ENCODE data around the gene BRS3.
"Not testable (repeated sequence)": the region's sequence is repeated elsewhere in the genome, so short reads cannot be mapped to it uniquely, and the experiment has no call there.

The BRS3 gene

DNA sequence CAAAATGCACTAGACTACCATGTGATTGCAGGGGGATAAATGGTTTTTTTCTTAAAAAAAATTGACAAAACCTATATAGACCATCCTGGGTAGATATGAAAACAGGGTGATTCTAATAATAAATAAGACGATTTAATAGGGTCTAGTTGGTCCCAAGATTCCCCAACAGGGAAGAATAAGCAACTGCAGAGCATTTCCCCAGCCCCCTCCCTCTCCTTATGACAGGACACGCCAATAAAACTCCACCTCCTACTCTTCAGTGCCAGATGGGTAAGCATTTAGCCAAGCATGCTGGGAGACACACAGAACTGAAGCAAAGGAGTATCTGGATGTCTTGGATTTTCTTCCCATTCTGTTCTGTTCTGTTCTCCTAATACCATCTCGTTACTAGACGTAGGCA is at the start of gene BRS3:
Gene BRS3, plus strand, starts transcription at position 301 of the 400 bp plus-strand sequence. CDS start 168 bp downstream, outside the sequence.
- DNase-seq (ENCODE audit: low read depth): no peak

DNA sequence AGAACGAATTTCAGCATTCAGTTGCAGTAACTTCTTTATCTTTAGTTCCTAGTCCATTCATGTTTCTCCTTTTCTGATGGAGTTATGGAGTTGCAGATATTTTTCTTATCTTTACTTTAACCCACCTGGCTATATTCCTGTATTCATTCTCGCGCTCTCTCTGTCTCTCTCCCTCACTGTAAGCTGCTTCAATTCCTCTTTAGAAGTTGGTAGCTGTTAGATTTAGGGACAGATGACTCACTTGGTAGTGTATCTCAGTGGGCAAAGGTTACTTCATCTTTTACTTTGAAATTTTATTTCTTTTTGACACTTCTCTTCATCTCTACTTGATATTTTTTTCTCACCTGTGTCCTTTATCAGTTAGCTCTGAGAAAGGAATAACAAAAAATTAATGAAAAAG is 49.6 kb upstream of the BRS3 start:
- DNase-seq (ENCODE audit: low read depth): no peak

DNA sequence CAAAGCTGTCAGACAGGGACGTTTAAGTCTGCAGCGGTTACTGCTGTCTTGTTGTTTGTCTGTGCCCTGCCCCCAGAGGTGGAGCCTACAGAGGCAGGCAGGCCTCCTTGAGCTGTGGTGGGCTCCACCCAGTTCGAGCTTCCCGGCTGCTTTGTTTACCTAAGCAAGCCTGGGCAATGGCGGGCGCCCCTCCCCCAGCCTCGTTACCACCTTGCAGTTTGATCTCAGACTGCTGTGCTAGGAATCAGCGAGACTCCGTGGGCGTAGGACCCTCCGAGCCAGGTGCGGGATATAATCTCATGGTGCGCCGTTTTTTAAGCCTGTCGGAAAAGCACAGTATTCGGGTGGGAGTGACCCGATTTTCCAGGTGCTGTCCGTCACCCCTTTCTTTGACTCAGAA is 42.1 kb upstream of the BRS3 start:
- not testable (repeated sequence) for DNase-seq (ENCODE audit: low read depth)

DNA sequence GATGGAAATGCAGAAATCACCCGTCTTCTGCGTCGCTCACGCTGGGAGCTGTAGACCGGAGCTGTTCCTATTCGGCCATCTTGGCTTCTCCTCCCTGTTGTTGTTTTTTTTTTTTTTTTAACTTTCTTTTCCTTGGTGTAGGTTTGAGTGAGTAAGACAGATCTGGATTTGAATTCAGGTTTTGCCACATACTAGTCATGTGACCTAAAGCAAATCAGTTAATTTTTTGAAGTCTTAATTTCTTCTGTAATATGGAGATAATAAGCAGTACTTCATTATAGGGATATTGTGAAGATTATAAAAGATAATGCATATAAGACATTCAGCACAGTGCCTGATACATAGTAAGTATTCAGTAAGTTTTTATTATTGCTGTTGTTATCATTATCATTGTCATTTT is 41.5 kb upstream of the BRS3 start:
- DNase-seq (ENCODE audit: low read depth): no peak

DNA sequence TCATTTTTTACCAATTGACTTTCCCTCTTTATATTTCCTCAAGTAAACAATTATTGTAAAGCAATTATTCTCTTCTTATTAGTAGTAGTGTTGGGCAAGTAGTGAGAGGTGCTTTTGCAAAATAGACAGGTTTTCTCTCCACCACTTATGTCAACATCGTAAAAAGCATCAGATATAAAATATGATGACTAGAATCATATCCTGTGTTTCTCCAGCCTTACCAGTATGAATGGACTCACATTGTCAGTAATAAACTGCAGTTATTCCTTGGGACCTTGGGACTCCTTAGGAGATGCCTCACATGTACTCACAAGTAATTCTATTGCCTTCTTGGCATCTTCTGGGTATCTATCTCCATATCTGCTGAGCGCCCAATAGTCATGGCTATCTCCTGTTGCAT is 40.4 kb upstream of the BRS3 start:
- DNase-seq (ENCODE audit: low read depth): no peak

DNA sequence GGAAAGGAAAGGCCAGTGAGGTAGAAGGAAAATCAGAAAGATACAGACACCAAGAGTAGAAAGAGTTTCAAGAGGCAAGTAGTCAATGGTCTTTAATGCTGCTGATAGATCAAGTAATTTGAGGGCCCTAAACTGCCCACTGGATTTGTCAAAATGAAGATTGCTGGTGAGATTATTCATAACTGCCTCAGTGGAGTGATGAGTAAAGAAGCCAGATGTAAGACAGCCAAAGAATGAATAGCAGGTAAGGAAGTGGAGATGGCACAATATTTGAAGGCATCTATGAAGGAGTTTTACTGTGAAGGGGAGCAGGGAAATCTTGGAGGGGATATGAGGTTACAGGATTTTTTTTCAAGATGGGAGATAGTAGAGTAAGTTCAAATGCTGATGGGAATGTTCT is 39.8 kb upstream of the BRS3 start:
- no peak for DNase-seq (ENCODE audit: low read depth)

DNA sequence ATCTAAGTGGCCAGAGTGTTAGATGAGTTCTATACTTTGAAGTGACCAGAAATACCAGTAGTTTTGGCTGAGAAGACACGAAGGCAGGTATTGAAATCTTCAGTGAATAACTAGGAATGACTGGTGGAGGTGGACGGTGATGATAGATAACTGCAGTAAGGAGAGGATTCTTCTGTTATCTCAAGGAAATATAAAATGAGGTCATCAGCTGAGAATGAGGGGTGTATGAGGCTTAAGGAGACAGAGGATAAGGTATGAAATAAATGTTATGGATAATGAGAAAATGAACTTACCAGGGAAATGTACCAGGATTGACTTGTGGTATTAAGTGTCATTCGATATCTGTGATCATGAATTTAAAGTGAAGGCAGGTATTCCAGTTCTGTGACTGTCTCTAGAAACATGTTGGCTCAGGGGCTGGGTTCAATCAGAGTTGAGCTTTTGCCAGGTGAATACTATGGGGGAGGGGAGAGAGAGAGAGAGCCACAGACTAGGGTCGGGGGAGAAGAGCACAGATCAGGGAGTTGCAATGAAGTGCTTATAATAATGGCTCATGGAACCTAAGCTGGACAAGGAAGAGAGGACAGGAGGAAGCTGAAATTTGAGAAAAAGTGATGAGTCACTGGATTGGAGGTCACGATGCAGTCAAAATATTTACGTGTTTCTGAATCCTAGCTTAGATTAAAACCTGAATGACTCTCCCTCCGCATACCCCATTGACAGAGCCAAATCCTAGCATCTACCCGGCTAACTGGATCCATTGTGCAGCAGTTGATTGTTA is 37.5 kb upstream of the BRS3 start:
- peak; percentile 47 for DNase-seq (ENCODE audit: low read depth)

DNA sequence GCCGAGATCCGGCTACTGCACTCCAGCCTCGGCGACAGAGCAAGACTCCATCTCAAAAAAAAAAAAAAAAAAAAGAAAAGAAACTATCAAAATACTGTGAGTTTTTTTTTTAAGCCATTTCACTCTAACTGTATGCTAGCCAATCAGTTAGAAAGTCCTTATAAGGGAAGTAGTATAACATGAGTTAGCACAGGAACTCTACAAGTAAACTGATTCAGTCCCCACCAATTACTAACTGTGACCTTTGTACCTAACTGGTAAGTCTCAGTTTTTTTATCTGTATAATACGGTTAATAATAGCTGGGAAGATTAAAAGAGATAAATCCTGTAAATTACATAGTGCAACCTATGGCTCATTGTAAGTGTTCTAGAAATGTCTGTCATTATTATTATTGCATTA is 35.1 kb upstream of the BRS3 start:
- DNase-seq (ENCODE audit: low read depth): no peak

DNA sequence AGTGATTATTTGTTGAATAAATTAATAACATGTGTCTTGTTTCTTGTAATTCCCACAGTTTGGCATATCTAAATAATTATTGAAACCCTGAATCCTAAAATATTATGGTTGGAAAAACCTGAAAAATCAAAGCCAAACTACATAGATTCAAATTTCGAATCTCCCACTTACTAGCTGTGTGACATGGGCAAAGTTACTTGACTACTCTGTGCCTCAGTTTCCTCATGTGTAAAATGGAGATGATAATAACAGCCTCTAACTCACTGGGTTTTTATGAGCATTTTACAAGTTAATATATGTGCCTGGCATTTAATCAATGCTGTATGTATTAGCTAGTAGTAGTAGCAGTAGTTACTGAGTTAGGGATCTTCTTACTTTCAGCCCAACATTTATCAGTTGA is 34.6 kb upstream of the BRS3 start:
- DNase-seq (ENCODE audit: low read depth): no peak

DNA sequence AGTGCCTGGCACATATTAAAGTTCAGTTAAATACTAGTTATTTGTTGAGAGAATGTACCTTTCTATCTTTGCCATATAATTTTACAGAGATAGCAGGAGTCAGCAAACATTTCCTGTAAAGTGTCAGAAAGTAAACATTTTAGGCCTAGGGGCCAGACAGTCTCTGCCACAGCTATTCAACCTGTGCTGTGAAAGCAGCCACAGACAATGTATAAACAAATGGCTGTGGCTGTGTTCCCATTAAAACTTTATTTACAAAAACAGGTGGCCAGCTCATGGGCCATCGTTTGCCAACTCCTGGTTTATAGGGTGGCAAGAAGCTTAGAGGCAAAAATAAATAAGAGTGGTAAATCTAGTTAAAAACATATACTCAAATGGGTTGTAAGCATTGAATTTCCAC is 34.0 kb upstream of the BRS3 start:
- no peak for DNase-seq (ENCODE audit: low read depth)

DNA sequence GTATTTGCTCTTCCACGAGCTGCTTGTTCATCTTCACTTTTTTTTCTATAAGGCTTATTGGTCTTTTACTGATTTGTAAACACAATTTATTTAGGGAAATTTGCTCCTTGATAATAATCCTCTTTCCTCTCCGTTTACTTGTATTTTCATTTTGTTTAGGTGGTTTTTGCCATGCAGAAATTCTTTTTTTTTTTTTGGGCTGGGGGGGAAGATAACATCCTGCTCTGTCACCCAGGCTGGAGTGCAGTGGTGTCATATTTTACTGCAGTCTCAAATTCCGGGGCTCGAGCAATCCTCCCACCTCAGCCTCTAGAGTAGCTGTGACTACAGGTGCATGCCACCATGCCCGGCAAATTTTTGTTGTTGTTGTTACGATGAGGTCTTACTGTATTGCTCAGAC is 31.6 kb upstream of the BRS3 start:
- DNase-seq (ENCODE audit: low read depth): no peak

DNA sequence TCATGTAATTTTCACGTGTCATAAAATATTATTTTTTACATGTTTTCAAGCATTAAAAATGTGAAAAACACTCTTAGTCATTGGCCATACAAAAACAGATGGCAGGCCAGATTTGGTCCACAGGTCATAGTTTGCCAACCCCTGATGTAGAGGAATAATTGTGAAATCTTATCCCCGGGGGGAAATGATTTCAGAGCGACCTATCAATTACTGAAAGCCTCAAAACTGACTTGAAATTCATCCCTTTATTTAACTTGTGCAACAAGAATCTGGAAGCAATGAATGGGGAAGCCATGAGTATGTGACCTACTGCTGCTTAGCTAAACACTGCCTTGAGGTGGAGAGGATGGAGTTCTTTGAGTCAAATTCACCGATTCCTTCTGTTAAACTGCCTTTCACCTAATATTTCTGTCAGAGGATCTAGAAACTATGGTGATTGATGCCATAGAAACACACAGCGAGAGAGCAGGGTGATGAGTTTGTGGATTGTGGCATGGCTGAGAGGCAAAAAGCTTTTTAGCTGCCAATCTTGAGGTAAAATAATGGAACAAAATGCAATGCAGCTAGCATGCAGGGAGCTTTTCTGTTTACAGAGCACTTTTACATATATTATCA is 30.3 kb upstream of the BRS3 start:
- no peak for DNase-seq (ENCODE audit: low read depth)

DNA sequence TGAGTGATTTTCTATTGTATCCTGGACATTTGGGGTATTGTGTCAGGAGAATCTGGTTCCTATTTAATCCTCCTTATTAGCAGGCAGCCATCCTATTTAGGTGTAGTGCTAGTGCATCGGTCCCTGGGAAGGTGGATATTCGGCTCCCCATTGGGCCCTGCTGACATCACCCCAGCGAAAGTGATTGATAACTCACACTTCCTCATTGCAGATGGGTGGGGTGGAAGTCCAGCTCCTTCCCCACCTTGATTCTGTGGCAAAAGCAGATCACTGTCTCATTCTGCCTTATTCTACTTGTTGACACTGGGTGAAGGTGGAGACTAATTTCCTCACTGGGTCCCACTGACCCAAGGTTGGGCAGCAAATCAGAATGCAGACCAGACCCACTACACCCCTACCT is 23.2 kb upstream of the BRS3 start:
- DNase-seq (ENCODE audit: low read depth): no peak

DNA sequence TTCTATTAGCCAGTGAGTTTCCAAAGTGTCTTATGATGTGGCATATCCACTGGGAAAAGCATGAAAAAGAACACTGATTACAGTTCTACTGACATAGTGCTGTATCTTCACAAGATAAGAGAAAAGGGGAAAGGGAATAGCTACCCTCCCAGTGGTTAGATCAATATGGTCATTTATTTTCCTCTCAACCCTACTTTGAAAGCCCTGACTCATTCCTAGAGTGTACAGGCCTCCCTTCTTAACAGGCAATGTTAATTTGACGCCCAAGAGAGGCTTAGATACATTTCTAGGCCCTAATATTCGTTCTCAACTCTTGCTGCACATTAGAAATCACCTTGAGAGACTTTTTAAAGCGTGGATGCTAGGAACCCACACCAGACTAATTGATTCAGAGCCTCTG is 20.4 kb upstream of the BRS3 start:
- DNase-seq (ENCODE audit: low read depth): no peak

DNA sequence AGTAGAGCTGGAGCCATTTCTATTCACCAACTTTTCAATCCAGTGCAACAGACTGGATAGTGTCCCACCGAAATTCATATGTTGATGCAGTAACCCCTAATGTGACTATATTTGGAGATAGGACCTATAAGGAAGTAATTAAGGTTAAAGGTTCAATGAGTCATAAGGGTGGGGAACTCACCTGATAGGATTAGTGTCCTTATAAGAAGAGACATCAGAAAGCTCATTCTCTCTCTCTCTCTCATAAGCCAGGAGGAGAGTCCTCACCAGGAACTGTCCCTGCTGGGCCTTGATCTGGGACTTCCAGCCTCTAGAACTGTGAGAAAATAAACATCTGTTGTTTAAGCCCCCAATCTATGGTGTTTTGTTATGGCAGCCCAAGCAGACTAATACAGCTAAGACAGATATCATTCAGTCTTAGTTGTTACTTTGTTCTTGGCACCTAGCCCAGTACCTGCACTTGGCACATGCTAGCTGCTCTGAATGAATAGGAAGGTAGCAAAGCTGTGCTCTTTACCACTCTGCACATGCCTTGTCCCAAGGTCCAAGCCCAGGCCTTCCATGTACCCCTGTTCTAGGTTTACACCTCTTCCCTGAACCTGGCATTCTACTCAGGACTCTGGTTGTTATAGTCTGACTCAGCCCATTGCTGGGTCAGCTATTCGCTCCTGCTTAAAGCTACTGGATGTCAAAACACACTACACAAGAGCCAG is 19.2 kb upstream of the BRS3 start:
- no peak for DNase-seq (ENCODE audit: low read depth)

DNA sequence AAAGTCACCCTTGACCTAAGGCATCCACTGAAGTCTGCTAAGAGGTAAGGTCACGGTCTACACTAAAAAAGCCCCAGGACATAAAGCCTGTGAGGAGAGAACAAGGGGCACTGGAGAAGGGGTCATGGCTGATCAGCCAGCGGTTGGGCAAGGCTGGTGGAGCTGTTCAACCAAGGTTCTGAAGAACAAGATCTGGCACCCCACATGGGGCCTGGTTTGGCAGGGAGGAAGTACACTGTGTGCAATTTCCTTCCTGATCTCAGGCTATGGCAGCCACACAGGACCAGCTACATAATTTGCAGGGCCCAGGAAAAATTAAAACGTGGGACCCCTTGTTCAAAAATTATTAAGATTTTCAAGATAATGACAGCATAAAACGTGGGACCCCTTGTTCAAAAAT is 14.1 kb upstream of the BRS3 start:
- DNase-seq (ENCODE audit: low read depth): no peak

DNA sequence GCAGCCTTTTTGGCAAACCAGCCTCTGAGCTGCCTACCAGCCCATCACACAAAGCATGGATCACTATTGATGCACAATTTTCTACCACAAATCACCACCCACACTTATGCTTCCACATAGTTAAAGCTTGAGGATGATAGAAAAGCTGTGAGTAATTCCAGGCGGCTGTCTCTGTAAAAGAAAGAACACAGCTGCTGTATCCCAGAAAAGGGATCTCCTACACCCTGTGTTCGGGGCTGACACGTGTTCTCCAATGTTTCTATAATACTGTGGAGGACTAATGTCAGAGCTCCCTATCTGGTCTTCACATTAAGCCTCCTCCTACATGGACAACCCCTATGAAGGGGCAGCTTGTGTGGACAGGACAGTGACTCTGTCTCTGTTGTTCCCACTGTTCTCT is 12.5 kb upstream of the BRS3 start:
- DNase-seq (ENCODE audit: low read depth): no peak

DNA sequence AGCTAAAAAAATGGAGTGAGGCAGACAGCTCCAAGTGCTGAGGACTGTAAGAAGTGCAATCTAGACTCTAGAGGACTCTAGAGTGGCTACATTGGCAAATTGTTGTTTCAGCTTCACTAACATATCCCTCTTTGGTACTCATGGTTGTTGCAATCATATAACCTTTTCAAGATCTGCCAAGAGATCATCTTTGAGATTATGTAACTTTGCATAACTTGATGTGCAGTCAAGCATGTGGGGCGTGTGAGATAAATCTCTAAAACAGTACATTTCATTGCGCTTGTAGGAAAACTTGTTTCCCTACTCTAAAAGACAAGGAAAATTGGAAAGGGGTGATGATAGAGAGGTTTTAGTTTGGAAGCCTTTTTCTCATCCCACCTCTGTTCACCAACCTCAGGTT is 11.2 kb upstream of the BRS3 start:
- DNase-seq (ENCODE audit: low read depth): no peak

DNA sequence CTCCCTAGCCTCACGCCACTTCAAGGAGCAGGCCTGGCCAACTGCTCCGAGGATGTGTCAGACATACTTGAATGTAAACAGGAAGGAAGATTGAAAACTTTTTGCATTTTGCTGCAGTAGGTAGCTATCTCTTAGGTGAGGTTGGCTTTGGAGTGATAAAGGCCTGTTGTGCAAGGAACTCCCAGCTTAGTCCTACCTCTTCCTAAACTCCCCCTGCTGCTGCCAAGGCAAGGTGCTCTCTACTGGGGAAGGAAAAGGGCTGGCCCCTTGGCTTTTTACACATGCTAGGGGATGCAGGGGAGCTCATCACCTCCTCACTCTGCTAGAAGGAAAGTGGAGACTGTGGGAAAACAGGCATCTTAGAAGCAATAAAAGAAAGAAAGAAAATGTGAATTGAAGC is 10.7 kb upstream of the BRS3 start:
- no peak for DNase-seq (ENCODE audit: low read depth)

DNA sequence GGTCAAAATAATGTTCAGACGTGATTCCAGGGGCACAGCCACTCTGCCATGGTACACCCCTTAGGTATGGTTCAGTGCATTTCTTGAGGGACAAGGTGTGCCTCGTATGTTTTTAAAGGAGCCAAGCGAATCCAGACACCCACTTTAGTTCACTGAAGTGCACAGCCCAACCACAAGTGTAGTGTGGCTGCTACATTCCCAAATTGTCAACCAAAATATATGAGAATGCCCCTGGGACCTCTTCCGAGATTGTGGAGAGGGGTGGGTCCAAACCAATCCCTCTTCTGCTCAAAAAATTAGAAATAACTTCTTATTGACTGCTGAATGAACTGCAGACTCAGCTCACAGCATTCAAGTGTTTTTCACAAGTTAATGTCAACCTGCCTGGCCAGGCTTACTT is 7.4 kb upstream of the BRS3 start:
- no peak for DNase-seq (ENCODE audit: low read depth)

DNA sequence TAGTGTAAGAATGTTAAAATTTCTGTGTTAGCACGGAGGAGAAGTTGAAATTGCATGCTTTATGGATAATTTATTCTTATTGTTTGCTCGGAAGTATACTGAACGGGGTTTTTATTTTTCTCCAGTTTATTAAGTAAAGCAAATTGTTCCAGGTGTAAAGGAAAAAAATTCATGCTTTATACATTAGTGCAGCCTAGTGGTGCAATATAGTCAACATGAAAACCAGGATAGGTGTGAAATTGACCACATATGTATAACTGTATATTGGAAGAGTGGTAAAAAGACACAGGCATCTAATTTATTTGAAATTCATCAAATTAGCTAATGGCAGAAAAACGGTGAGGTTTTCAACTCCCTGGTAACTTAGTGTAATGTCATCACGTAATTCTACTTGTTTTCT is 959 bp downstream of the BRS3 start:
- DNase-seq (ENCODE audit: low read depth): no peak

DNA sequence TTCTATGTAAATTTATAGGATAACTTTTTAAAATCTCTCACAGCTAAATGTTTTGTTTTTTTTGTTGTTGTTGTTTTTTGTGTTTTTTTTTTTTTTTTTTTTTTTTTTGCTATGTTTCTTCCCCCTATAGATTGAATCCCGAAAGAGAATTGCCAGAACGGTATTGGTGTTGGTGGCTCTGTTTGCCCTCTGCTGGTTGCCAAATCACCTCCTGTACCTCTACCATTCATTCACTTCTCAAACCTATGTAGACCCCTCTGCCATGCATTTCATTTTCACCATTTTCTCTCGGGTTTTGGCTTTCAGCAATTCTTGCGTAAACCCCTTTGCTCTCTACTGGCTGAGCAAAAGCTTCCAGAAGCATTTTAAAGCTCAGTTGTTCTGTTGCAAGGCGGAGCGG is 4.1 kb downstream of the BRS3 start:
- DNase-seq (ENCODE audit: low read depth): no peak

DNA sequence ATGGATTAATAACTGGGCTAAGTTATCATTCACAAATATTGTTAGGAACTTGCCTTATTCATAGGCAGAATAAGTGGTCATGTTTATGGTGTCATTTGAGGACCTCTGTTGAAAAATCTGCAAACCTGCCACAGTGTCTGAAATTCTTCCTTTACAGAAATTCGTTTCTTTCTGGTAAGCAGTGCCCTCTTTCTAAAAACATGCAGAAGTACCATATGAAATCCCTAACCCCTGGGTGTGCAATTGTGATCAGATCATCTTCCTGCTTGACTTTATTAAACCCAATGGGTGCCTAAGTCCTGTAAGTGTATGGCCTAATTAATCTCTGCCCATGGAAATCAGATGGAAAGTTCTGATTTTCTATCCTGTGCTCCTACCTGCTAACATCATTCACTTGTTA is 5.3 kb downstream of the BRS3 start:
- DNase-seq (ENCODE audit: low read depth): no peak

DNA sequence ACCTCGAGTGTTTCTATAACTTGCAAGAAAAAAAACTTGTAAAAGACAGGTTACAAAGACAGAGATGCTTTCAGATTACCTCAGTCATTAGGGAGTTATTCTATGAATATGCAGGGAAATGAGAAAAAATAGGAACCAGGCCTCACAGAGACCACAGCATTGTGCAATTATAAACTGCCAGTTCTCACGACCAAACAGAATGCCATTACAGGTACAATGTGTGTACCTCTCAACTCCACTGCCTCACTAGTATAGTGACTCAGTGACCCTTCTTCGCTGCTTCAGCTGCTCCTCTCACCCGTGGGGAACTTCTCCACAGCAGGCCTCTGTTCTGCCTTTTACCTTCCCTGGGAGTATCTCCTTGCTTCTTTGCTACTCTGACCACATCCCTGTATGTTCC is 7.3 kb downstream of the BRS3 start:
- no peak for DNase-seq (ENCODE audit: low read depth)
